ENCODE measurements around the gene CTNNA2.

Gene CTNNA2

DNA sequence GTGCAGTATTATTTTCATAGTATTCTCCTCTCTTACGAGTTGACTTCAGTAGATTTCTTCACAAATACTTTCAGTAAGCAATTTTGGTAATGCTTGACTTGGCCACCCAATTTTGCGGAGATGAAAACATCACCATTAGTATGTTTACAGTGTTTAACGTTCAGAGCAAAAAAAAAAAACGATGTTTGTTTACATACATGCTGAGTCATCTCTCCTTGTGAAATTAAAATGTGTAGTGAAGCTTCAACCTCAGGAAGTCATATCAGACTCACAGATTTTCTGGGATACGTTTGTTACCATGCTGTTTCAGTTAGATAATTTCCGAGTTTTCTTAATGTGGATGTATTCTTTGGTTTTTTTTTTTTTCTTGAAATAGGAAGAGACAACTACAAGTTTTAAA, 100.1 kb downstream of the CTNNA2 start:
- Histone ChIP-seq H3K4me1 (ENCODE audit: control insufficient read depth, insufficient read depth, low read length, poor library complexity, severe bottlenecking) (peaks cover 7% of the 10 kb centered on the region), H3K36me3 (ENCODE audit: control insufficient read depth, insufficient read depth, low read length) (no peaks in the 10 kb centered on the region), H3K9me3 (ENCODE audit: control insufficient read depth, low read length) (no peaks in the 10 kb centered on the region), H3K27ac (ENCODE audit: low read depth, low read length, severe bottlenecking) (no peak overlapping the region), H3K4me3 (ENCODE audit: extremely low read depth, insufficient read depth, low read length, poor library complexity, severe bottlenecking) (no peak overlapping the region)
- 73% methylated on average over 4 of the region's 6 CpGs; no CpG with 5 or more reads in 1 of the 2 experiments for WGBS, 2 experiments (ENCODE audit: insufficient coverage in 2 of 2)

DNA sequence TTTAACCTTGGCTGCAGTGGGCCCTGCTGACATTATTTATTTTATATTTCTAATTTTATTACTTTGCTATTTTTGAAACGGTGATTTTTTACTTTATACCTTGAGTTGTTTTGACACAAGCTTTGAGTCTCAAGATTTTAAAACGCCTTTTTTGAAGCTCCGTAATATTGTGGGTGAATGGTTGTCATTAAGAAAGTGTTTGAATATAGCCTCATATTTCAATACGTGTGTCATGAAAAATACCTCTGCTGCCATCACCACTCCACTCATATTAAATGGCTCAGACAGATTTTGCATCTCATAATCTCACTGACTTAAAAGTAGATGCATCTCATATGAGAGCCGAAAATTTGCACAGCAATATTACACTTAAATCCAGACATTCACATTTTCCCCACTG, 106.6 kb downstream of the CTNNA2 start:
- H3K9me3 ChIP-seq (ENCODE audit: control insufficient read depth, low read length), result no peaks in the 10 kb centered on the region
- H3K4me3 ChIP-seq (ENCODE audit: extremely low read depth, insufficient read depth, low read length, poor library complexity, severe bottlenecking), result no peak overlapping the region
- no peaks in the 10 kb centered on the region for H3K36me3 ChIP-seq (ENCODE audit: control insufficient read depth, insufficient read depth, low read length)
- peaks cover 11% of the 10 kb centered on the region for H3K4me1 ChIP-seq (ENCODE audit: control insufficient read depth, insufficient read depth, low read length, poor library complexity, severe bottlenecking)
- H3K27ac ChIP-seq (ENCODE audit: low read depth, low read length, severe bottlenecking), result no peak overlapping the region
- 79 to 95% methylated on average over 1 to 2 of the region's 5 CpGs for WGBS, 2 experiments (ENCODE audit: insufficient coverage in 2 of 2)

DNA sequence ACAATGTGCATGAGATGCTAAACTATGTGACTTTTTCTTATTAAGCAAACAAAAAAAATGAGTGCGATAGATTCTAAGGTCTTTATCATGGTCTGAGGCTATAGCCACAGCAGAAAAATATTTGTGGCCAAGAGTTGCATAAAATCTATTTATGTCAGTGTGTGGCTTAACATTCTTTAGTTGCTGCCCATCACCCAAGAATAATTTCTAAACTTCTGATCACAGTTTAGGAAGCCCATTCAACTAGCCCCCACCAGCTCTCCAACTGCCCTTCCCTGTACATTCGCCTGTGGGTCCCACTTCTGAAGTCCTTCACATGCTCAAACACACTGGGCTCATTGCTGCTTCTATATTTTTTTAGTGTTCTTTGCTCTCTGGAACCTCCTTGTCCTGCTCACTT, 107.1 kb downstream of the CTNNA2 start:
- H3K4me1 ChIP-seq (ENCODE audit: control insufficient read depth, insufficient read depth, low read length, poor library complexity, severe bottlenecking), result peaks cover 11% of the 10 kb centered on the region
- no peaks in the 10 kb centered on the region for H3K36me3 ChIP-seq (ENCODE audit: control insufficient read depth, insufficient read depth, low read length)
- H3K4me3 ChIP-seq (ENCODE audit: extremely low read depth, insufficient read depth, low read length, poor library complexity, severe bottlenecking), result no peak overlapping the region
- 83 to 100% methylated on average over 1 to 2 of the region's 2 CpGs for WGBS, 2 experiments (ENCODE audit: insufficient coverage in 2 of 2)
- H3K27ac ChIP-seq (ENCODE audit: low read depth, low read length, severe bottlenecking), result no peak overlapping the region
- no peaks in the 10 kb centered on the region for H3K9me3 ChIP-seq (ENCODE audit: control insufficient read depth, low read length)

DNA sequence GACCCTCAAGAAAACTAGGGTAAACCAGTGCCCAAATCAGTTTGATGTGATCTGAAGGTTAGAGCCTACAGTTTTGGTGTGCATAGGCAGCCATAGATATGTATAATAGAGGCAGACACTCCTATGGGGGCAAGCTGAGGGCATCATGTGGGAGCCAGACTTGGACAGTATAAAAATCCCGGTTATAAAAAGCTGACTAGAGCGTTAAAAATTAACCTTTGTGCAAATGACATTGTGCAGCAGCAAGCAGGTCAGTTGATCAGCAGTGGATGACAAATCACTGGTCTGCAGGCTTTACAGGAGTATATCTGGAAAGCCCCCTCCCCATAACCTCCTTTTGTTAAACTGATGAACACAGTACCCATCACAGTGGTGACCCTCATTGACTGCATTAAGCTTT, 107.8 kb downstream of the CTNNA2 start:
- H3K4me3 ChIP-seq (ENCODE audit: extremely low read depth, insufficient read depth, low read length, poor library complexity, severe bottlenecking), result no peak overlapping the region
- 91 to 93% methylated on average over 2 of the region's 2 CpGs for WGBS, 2 experiments (ENCODE audit: insufficient coverage in 2 of 2)
- peaks cover 10% of the 10 kb centered on the region for H3K4me1 ChIP-seq (ENCODE audit: control insufficient read depth, insufficient read depth, low read length, poor library complexity, severe bottlenecking)
- no peak overlapping the region for H3K27ac ChIP-seq (ENCODE audit: low read depth, low read length, severe bottlenecking)
- H3K36me3 ChIP-seq (ENCODE audit: control insufficient read depth, insufficient read depth, low read length), result no peaks in the 10 kb centered on the region
- H3K9me3 ChIP-seq (ENCODE audit: control insufficient read depth, low read length), result no peaks in the 10 kb centered on the region

DNA sequence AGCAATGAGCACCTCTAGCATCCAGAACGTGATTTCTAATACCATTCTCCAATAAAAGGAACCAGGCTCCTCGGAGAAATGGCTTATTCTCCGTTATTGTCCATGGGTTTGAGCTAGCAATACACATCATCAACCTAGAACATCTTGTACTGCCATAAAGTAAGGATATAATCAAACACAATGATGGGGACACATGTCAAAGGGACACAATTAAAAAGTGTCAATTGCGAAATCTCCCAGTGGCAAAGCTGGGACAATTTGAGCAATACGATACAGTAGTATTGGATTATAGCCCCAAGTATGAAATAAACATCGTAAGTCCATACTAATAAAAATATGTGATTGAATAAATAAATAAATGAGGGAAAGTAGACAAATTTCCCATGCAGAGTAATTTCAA, 108.4 kb downstream of the CTNNA2 start:
- Histone ChIP-seq H3K9me3 (ENCODE audit: control insufficient read depth, low read length) (no peaks in the 10 kb centered on the region), H3K4me3 (ENCODE audit: extremely low read depth, insufficient read depth, low read length, poor library complexity, severe bottlenecking) (no peak overlapping the region), H3K36me3 (ENCODE audit: control insufficient read depth, insufficient read depth, low read length) (no peaks in the 10 kb centered on the region), H3K27ac (ENCODE audit: low read depth, low read length, severe bottlenecking) (no peak overlapping the region), H3K4me1 (ENCODE audit: control insufficient read depth, insufficient read depth, low read length, poor library complexity, severe bottlenecking) (peaks cover 7% of the 10 kb centered on the region)
- 89 to 100% methylated on average over 3 of the region's 6 CpGs for WGBS, 2 experiments (ENCODE audit: insufficient coverage in 2 of 2)

DNA sequence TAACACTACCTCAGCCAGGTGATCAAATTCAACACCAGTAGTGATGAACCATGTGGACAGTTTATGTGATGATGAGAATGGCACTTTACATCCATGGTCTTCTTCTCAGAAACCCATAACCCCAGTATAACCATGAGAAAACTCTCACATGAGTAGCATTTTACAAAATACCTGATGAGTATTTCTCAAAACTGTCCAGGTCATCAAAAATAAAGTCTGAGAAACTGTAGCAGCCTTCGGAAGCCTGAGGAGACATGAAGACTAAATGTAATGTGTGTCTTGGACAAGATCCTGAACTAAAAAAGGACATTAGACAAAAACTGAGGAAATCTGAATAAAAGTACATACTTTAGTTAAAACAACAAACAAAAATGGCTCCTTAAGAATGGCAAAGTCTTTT, 108.9 kb downstream of the CTNNA2 start:
- Histone ChIP-seq H3K9me3 (ENCODE audit: control insufficient read depth, low read length) (no peaks in the 10 kb centered on the region), H3K27ac (ENCODE audit: low read depth, low read length, severe bottlenecking) (no peak overlapping the region), H3K4me1 (ENCODE audit: control insufficient read depth, insufficient read depth, low read length, poor library complexity, severe bottlenecking) (peaks cover 7% of the 10 kb centered on the region), H3K36me3 (ENCODE audit: control insufficient read depth, insufficient read depth, low read length) (no peaks in the 10 kb centered on the region), H3K4me3 (ENCODE audit: extremely low read depth, insufficient read depth, low read length, poor library complexity, severe bottlenecking) (no peak overlapping the region)
- WGBS, 2 experiments (ENCODE audit: insufficient coverage in 2 of 2), result no CpG with 5 or more reads among the region's 1 CpG

DNA sequence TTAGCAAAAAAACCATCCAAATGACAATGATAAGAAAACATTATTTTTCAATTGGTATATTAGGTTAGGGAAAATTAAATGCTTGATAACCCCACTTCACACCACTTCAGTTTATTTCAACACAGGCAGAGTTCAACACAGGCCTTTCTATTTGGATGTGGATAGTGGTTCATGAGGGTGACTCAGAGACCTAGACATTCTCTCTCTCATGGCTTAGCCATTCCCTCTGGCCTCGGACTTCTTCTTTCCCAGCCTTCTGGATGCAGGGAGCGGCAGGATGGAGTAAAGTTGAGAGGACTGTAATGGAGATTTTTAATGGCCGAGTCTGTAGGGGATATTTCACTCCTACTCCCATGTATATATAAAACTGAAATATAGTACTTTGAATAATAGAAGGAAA, 109.7 kb downstream of the CTNNA2 start:
- Histone ChIP-seq H3K4me1 (ENCODE audit: control insufficient read depth, insufficient read depth, low read length, poor library complexity, severe bottlenecking) (peaks cover 7% of the 10 kb centered on the region), H3K9me3 (ENCODE audit: control insufficient read depth, low read length) (no peaks in the 10 kb centered on the region), H3K36me3 (ENCODE audit: control insufficient read depth, insufficient read depth, low read length) (no peaks in the 10 kb centered on the region), H3K4me3 (ENCODE audit: extremely low read depth, insufficient read depth, low read length, poor library complexity, severe bottlenecking) (no peak overlapping the region), H3K27ac (ENCODE audit: low read depth, low read length, severe bottlenecking) (no peak overlapping the region)
- no CpG with 5 or more reads among the region's 3 CpGs for WGBS, 2 experiments (ENCODE audit: insufficient coverage in 2 of 2)

DNA sequence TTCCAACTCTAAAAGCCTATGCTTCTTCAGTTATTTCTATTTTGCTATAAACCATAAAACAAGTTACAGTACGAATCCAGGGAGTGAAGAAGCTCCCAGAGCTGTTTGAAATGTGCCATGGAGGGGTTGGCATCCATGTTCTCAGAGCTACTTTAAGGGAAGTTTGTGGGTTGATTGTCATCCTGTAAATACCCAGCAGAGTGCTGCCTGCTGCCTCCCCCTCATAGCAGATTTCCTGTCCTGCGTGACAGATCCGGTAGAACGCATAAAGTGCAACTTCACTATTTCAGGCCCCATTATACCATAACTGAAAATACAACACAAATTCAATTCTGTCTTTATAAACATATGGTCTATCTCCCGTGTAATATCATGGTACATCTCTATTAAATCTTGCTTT, 114.4 kb downstream of the CTNNA2 start:
- Histone ChIP-seq H3K36me3 (ENCODE audit: control insufficient read depth, insufficient read depth, low read length) (no peaks in the 10 kb centered on the region), H3K4me3 (ENCODE audit: extremely low read depth, insufficient read depth, low read length, poor library complexity, severe bottlenecking) (no peak overlapping the region), H3K9me3 (ENCODE audit: control insufficient read depth, low read length) (no peaks in the 10 kb centered on the region), H3K27ac (ENCODE audit: low read depth, low read length, severe bottlenecking) (no peak overlapping the region), H3K4me1 (ENCODE audit: control insufficient read depth, insufficient read depth, low read length, poor library complexity, severe bottlenecking) (peaks cover 4% of the 10 kb centered on the region)
- WGBS, 2 experiments (ENCODE audit: insufficient coverage in 2 of 2), result 93% methylated on average over 3 of the region's 5 CpGs; no CpG with 5 or more reads in 1 of the 2 experiments

DNA sequence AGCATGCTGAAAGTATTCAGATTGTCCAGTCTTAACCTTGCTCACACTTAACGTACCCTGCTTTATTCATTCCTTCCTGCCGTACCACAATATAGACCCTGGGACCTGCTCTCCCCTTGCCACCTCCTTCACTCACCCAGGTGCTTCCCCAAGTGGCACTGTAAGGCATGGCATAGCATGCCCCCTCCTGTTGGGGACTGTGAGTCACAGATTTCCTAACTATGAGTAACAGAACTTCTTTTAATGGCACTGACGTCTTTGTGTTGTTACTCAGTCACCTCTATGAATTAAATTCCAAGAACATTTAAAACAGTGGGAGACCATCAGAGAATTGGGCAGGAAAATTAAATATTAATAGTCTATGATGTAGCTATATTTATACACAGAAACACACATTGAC, 117.2 kb downstream of the CTNNA2 start:
- no peaks in the 10 kb centered on the region for H3K4me1 ChIP-seq (ENCODE audit: control insufficient read depth, insufficient read depth, low read length, poor library complexity, severe bottlenecking)
- WGBS, 2 experiments (ENCODE audit: insufficient coverage in 2 of 2), result 63 to 82% methylated on average over 2 of the region's 3 CpGs
- H3K36me3 ChIP-seq (ENCODE audit: control insufficient read depth, insufficient read depth, low read length), result no peaks in the 10 kb centered on the region
- H3K9me3 ChIP-seq (ENCODE audit: control insufficient read depth, low read length), result no peaks in the 10 kb centered on the region
- H3K4me3 ChIP-seq (ENCODE audit: extremely low read depth, insufficient read depth, low read length, poor library complexity, severe bottlenecking), result no peak overlapping the region
- H3K27ac ChIP-seq (ENCODE audit: low read depth, low read length, severe bottlenecking), result no peak overlapping the region

DNA sequence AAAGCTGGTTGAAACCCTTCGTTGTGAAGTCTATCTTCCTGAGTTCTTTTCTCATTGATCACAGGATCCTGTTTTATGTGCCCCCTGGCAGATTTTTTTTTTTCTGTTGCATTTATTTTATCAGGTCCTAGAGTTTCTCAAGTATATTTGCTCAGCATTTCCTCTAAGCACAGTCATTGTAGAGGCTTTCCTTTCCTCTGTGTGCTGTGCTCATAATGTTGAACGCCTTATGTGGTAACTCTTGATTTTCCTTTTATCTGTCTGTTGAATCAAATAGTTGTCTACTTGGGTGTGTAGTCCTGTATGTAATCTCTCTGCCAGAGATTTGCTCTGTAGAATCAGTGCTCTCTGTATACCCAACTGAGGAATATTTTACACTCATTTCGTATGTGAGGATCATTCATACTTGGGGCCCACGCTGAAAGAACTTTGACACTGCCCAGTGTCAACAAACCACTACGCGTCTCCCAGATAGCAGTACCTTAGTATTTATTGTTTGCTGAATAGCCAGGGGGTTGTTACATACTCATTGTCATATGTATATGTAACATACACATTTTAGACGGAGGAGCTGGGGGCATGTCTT, 118.2 kb downstream of the CTNNA2 start:
- Histone ChIP-seq H3K36me3 (ENCODE audit: control insufficient read depth, insufficient read depth, low read length) (no peaks in the 10 kb centered on the region), H3K4me1 (ENCODE audit: control insufficient read depth, insufficient read depth, low read length, poor library complexity, severe bottlenecking) (no peaks in the 10 kb centered on the region), H3K4me3 (ENCODE audit: extremely low read depth, insufficient read depth, low read length, poor library complexity, severe bottlenecking) (no peak overlapping the region), H3K27ac (ENCODE audit: low read depth, low read length, severe bottlenecking) (no peak overlapping the region), H3K9me3 (ENCODE audit: control insufficient read depth, low read length) (no peaks in the 10 kb centered on the region)
- 100% methylated on average over 1 of the region's 7 CpGs for WGBS, 2 experiments (ENCODE audit: insufficient coverage in 2 of 2)

DNA sequence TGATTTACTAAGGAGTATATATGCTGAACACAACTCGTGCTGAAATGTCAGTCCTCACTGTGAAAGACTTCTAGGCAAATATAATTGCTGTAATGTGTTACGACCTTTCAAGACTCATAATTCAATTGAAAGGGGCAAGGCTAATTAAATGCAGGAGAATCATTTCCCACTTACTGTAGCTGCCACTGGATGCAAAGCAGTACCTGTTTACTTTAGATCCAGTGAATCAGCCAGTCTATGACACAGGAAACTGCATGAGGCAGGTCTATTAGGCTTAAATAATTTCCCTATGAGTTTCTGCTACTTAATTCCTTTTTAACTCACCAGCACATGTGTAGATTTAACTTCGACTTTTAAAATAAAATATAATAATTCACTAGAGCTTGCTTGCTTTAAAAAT, 125.6 kb downstream of the CTNNA2 start:
- H3K27ac ChIP-seq (ENCODE audit: low read depth, low read length, severe bottlenecking), result no peak overlapping the region
- H3K9me3 ChIP-seq (ENCODE audit: control insufficient read depth, low read length), result no peaks in the 10 kb centered on the region
- no peak overlapping the region for H3K4me3 ChIP-seq (ENCODE audit: extremely low read depth, insufficient read depth, low read length, poor library complexity, severe bottlenecking)
- no peaks in the 10 kb centered on the region for H3K4me1 ChIP-seq (ENCODE audit: control insufficient read depth, insufficient read depth, low read length, poor library complexity, severe bottlenecking)
- no peaks in the 10 kb centered on the region for H3K36me3 ChIP-seq (ENCODE audit: control insufficient read depth, insufficient read depth, low read length)
- WGBS, 2 experiments (ENCODE audit: insufficient coverage in 2 of 2), result 76 to 92% methylated on average over 2 of the region's 3 CpGs

Data from mesodermal cell (in vitro differentiated cells).